HG03558 (cell line): Measurements from ENCODE around the gene ACER3.
"Not testable (repeated sequence)": the region's sequence is repeated elsewhere in the genome, so short reads cannot be mapped to it uniquely, and the experiment has no call there.

ENCODE experiments used
- ATAC-seq: cut with Tn5 transposase; IDR thresholded peaks from one replicate; pipeline ENCODE4 v1.9.1; 2021; ENCODE audit warnings: moderate number of reproducible peaks; ENCODE audit not compliant: unreplicated experiment; ENCODE audit errors: extremely low read depth

The ACER3 gene

DNA sequence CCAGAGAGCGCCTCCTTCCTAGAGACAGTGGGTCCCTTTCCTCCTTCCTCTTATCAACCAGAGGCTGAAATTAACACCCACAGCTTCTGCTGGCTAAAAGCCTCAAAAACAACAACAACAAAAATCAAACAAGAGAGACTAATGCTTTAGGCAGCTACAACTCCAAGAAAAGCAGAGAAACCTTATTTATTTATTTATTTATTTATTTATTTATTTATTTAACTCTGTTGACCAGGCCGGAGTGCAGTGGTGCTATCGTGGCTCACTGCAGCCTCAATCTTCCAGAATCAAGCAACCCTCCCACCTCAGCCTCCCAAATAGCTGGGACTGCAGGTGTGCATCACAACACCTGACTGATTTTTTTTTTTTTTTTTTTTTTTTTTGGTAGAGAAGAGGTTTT is 170.9 kb downstream of the ACER3 start:
- no peak for ATAC-seq

DNA sequence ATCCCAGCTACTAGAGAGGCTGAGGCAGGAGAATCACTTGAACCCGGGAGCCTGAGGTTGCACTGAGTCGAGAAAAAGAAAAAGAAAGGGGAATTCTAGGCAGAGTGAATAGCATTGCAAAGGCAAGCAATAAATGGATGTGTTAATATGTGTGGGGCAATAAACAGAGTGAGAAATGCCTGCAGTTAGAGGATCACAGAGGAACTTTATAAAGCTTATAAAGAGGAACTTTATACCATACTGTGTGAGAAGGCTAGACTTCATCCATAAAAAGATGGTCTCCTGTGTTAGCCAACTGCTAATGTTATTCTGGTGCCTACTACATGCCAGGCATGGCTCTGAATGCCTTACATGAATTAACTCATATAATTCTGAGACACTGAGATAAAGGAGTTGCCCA is 174.3 kb downstream of the ACER3 start:
- no peak for ATAC-seq

DNA sequence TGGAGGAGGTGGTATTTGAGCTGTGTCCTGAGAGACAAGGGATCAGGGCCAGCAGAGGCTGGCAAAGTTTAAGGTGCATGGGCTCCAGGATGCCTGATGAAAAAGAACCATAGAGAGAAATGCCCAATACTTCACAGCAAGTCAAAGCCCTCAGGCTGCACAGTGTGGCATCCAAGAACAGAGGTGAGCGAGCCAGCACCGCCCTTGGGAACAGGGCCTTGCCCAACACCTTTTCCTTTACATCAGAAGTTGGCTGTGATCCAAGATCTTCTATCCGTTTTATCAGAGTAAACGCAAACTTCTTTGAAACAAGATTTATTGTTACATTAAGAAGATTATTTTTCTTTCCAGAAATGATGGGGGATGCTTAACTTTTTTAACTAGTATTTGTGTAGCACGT is 174.9 kb downstream of the ACER3 start:
- ATAC-seq: no peak

DNA sequence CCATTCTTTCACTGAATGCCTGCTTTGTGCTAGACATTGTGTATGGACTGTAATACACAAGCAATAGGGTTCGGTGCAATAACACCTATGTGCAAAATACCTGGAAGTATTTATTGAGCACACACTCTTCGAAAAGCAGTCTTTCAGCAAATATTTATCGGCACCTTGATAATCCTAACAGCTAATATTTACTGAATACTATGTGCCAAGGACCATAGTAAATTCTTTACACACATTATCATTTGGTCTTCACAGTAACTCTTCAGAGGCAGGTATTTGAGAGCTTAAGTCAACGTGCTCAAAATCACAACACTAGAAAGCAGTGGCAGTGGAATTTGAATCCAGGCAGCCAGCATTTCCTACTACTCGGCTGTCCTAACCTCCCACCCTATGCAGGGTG is 175.7 kb downstream of the ACER3 start:
- no peak for ATAC-seq

DNA sequence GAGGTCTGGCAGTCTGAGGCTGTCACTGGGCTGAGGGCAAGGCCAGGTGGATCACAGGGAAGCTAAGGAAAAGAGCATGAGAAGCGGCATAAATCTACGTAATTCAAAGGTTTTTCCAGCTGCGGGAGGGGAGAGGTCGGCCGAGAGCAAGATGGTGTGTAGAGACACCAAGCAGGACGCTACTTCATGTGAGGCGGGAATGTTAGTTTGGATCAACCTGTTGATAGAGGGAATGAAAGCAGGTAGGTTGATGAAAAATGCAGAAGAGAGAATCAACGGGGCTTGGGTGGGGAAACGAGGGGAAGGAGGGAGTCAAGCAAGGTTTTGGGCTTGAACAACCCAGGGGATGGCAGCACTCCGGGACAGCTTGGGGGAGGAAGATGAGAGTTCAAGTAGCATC is 176.3 kb downstream of the ACER3 start:
- ATAC-seq: no peak

DNA sequence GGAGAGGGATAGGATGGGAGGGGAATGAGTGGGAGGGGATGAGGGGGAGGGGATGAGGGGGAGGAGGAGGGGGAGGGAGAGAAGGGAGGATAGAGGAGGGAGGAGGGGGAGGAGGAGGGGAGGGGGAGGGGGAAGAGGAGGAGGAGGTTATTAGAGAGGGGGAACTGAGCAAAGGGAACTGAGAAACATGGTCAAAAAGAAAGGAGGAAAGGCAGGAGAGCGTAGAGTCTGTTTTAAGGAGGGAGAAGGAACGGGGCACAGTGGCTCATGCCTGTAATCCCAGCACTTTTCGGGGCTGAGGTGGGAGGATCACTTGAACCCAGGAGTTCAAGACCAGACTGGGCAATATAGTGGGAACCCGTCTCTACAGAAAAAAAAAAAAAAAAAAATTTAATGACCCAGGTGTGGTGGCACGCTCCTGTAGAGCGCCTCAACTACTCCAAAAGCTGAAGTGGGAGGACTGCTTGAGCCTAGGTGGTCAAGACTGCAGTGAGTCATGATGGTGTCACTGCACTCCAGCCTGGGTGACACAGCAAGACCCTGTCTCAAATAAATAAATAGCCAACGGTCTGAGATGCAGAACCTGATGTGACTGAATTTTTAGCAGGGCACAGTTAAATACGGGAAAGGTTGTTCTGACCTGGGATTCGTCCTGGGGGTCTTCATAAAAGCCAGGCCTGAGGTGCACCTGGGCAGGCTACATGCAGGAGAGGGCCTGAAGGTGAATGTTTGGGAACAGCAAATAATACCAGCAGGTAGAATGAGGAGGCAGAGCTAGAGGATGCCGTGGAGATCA is 177.5 kb downstream of the ACER3 start:
- ATAC-seq: no peak

DNA sequence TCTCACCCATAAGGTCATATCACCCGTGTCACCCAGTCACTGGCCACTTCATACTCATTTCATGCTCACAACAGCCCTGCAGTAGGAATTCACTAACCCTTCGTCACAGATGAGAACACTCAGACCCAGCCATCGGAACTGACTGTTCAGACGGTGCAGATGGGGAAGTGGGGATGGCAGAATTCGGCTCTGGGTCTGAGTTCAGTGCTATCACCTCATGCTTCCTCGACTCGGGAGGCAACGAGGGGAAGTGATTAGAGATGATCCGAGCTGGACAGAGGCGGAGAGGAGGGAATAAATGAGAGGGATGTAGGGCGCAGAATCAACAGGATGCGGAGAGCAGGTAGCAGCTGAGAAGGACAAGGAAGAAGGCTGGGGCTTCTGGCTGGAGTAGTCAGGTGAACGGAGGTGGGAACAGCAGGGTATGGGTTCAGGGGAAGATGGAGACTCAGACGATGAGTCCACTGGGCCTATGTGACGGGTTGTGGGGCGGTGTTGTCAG is 178.2 kb downstream of the ACER3 start:
- no peak for ATAC-seq

DNA sequence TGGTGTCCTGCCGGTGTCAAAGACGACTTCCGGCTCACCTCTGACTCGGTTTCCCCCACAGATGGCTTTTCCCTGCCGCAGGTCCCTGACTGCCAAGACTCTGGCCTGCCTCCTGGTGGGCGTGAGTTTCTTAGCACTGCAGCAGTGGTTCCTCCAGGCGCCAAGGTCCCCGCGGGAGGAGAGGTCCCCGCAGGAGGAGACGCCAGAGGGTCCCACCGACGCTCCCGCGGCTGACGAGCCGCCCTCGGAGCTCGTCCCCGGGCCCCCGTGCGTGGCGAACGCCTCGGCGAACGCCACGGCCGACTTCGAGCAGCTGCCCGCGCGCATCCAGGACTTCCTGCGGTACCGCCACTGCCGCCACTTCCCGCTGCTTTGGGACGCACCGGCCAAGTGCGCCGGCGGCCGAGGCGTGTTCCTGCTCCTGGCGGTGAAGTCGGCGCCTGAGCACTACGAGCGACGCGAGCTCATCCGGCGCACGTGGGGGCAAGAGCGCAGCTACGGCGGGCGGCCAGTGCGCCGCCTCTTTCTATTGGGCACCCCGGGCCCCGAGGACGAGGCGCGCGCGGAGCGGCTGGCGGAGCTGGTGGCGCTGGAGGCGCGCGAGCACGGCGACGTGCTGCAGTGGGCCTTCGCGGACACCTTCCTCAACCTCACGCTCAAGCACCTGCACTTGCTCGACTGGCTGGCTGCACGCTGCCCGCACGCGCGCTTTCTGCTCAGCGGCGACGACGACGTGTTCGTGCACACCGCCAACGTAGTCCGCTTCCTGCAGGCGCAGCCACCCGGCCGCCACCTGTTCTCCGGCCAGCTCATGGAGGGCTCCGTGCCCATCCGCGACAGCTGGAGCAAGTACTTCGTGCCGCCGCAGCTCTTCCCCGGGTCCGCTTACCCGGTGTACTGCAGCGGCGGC is 179.0 kb downstream of the ACER3 start:
- ATAC-seq: no peak

DNA sequence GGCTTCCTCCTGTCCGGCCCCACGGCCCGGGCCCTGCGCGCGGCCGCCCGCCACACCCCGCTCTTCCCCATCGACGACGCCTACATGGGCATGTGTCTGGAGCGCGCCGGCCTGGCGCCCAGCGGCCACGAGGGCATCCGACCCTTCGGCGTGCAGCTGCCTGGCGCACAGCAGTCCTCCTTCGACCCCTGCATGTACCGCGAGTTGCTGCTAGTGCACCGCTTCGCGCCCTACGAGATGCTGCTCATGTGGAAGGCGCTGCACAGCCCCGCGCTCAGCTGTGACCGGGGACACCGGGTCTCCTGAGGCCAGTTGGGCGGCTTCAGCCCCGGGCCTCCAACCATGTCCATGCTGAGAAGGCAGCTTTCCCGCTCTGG is 179.7 kb downstream of the ACER3 start:
- no peak for ATAC-seq

DNA sequence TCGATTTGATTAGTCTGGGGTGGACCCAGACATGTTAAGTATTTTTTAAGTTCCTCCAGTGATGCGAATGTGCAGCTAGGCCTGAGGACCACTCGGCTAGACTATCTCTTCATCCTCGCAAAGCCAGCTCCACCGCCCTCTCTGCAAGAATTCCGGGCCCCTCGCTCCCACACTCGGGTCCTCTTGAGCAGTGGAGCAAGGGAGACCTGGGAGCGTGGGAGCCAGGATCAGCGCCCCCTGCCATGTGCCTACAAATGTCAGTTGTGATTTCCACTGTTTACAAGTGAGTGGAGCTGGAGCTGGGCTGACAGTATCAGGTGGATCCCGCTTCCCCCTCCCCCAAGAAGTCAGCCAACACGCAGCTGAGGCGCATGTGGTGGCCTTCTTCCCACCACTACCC is 180.2 kb downstream of the ACER3 start:
- no peak for ATAC-seq

DNA sequence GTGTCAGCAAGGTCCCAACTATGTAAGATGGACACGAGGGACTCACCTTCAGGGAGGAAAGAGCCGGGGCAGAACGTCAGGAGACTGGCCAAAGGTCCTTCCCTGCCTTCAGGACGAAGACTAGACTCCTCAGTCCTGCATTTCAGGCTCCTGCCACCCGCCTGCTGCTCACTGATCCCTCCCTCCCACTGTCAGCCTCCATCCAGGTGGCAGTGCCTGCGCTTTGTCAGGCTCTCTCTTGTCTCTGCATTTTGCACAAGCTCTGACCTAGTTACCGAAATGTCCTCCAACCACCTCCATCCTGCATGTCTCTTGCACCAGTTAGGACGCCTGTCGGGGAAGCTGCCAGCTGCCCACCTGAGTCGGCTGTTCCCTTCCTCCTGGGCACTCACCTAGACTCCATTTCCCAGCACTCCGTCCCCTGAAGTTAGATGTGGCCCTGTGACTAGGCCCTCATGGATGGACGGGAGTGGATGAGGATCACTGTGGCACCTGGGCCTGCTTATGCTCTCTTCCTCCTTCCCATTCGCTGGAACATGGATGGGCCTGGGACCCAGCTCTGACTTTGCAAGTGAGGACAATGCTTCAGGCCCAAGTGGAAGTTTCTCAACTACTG is 181.5 kb downstream of the ACER3 start:
- no peak for ATAC-seq

DNA sequence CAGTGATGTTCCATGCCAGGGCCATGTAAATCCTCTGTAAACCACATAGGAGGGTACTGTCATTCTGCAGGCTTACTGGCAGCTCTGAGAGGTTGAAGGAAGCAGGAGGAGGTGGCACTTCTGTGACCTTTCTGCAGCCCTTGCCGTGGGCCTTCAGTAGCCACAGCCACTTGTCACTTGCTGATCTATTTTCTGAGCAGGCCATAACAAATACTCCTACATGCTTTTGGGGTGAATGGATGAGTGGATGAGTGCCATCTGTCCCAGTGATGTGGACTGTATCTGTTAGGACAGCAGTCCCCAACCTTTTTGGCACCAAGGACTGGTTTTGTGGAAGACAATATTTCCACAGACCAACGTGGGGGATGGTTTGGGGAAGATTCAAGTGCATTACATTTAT is 183.6 kb downstream of the ACER3 start:
- no peak for ATAC-seq

DNA sequence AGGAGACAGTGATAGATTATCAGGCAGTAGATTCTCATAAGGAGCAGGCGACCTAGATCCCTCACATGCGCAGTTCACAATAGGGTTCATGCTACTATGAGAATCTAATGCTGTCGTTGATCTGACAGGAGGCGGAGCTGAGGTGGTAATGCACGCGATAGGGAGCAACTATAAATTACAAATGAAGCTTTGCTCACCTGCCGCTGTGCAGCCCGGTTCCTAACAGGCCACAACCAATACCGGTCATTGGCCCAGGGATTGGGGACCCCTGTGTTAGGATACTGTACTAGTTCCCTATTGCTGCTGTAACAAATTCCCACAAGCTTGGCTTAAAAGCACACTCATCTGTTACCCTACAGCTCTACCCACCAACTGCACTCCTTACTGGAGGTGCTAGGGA is 184.2 kb downstream of the ACER3 start:
- no peak for ATAC-seq

DNA sequence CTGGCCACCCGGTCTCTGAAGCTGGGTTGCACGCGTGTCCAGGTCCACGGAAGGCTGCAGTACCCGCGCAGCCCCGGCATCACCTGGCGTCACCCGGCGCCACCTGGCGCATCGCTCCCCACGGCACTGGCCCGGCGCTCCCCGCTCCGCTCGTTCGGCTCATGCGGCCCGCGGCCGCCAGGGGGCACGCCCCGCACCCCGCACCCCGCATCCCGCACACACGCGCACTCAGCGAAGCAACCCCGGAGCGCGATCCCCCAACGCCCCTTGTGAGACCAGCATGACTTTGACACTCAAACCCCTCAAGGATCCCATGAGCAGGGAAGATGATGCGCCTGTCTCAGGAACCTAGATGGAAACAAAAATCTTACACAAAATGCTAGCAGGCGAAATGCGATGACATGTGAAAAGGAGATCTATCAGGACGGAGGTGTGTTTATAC is 185.4 kb downstream of the ACER3 start:
- no peak for ATAC-seq

DNA sequence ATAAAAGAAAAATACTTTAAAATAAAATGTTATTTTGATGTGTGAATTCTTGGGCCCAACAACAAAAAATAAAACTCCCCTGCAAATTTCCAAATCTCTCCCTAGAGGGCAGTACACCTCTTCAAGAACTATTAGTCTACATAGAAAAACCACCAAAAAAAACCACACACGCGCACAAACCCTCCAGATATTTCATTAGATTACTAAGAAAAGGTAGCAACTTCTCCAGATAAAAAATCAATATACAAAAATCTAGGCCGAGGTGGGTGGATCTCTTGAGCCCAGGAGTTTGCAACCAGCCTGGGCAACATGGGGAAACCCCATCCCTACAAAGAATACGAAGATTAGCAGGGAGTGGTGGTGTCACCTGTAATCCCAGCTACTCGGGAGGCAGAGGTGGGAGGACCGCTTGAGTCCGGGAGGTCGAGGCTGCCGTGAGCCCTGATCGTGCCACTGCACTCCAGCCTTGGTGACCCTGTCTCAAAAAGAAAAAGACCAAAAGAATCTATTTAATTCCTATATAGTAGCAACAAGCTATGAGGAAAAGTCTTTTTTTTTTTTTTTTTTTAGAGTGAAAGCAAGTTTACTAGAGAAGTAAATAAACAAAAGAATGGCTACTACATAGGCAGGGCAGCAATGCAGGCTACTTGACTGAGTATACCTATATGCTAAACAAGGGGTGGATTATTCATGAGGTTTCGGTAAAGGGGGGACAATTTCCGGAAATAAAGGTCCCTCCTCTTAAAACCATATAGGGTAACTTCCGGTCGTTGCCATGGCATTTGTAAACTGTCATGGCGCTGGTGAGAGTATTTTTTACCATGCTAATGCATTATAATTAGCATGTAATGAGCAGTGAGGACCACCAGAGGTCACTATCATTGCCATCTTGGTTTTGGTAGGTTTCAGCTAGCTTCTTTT is 186.5 kb downstream of the ACER3 start:
- no peak for ATAC-seq

DNA sequence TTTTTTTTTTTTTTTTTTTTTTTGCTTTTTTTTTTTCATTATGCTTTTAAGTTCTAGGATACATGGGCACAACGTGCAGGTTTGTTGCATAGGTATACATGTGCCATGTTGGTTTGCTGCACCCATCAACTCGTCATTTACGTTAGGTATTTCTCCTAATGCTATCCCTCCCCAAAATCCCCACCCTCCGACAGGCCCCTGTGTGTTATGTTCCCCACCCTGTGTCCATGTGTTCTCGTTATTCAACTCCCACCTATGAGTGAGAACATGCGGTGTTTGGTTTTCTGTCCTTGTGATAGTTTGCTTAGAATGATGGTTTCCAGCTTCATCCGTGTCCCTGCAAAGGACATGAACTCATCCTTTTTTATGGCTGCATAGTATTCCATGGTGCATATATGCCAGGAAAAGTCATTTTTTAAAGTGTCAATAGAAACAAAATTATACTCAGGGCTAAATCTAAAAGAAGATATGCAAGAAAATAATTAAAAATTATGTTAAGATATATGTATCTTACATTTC is 187.3 kb downstream of the ACER3 start:
- ATAC-seq: not testable (repeated sequence)

DNA sequence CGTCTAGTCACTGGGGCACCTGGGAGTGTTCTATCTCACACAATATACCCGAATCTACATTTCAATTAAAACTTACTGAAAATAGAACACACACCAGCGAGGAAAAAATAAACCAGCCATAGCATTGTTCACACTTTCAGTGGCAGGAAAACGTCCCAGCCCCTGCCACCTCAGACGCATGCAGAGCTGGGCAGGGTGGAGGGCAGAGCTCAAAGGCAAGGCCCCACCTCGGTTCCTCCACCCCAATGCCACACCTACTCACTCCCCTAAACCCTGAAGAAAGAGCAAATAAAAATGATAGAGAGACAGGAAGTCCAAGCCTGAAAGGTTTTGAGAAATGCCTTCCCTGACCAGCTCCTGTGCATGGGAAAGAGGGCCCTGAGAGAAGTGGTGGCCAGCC is 188.3 kb downstream of the ACER3 start:
- ATAC-seq: no peak

DNA sequence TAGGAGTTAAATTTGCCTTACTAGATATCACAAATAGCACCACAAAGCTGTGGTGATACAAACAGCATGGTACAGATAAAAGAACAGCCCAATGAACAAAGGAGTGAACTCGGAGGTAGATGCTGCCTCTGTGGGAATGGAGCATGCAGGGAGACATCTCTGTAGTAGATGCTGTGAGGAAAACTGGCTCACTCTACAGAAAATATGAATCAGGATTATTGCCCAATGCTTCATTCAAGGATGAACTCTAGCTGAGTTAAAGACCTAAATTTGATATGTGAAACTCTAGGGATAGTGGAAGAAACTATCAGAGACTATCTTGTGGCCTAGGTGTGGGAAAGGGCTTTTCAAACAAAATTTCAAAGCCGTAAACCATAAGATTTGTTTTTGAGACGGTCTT is 190.8 kb downstream of the ACER3 start:
- ATAC-seq: no peak

DNA sequence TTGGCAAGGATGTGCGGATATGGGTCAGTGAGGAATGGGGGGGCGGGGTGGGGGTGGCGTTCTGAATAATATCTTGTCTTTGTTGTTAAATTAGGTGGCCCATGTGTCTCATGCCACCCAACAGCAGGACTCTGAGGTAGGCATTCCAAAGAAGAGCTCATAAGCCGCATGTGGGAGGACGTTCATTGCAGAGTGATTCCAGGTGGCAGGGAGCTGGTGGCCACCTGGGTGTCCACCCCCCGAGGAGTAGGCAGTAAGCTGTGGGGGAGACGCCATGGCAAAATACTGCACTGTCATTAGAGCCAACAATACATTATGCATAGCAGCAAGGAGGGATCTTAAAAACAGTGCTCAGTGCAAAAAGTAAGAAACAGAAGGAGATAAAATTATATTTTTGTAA is 191.8 kb downstream of the ACER3 start:
- ATAC-seq: no peak
